GM21381 (cell line): Measurements from ENCODE around the gene TPBG.

ENCODE experiments used
- ATAC-seq: cut with Tn5 transposase; IDR thresholded peaks from one replicate; pipeline ENCODE4 v1.9.1; 2021; ENCODE audit warnings: mild to moderate bottlenecking, moderate library complexity; ENCODE audit not compliant: unreplicated experiment

The TPBG gene

GRCh38 chr6:82363428-82364086 is at the start of gene TPBG:
TPBG (plus strand) TSS chr6:82363817; CDS start chr6:82364962, 1,145 bp downstream.
- ATAC-seq, result peak; percentile 59

DNA sequence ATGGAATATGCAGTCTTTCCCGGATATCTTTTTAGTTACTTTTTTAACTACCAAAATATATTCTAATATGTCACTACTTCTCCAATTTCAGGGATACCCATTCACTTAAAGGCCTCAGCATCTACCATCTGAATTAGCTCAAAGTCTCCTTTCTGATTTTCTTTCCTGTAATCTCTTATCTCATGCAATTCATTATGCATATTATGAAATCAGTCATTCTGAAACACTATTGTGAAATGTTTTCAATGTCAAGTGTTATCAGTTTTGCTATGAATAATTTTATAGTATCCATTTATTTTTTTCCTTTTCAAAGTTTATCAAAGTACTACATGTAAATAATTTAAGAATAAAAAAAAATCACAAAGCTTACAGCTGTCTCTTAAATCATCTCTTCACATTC is 41.2 kb upstream of the TPBG start:
- ATAC-seq, result no peak

DNA sequence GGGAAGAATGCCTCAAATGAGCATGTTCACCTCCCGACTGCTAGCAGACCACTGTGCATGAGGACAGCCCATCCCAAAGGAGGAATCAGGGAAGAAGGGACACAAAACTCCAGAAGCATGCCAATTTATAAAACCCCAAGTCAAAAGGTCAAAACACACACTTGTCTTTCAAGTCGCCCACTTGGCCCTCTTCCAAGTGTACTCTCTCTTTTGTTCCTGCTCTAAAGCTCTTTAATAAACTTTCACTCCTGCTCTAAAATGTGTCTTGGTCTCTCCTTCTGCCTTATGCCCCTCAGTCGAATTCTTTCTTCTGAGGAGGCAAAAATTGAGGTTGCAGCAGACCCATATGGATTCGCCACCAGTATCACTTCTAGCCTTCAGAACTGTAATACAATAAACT is 33.9 kb upstream of the TPBG start:
- no peak for ATAC-seq

- ATAC-seq, result no peak
Observed at GRCh38 chr6:82330171-82330804, 33.3 kb upstream of the TPBG start.

DNA sequence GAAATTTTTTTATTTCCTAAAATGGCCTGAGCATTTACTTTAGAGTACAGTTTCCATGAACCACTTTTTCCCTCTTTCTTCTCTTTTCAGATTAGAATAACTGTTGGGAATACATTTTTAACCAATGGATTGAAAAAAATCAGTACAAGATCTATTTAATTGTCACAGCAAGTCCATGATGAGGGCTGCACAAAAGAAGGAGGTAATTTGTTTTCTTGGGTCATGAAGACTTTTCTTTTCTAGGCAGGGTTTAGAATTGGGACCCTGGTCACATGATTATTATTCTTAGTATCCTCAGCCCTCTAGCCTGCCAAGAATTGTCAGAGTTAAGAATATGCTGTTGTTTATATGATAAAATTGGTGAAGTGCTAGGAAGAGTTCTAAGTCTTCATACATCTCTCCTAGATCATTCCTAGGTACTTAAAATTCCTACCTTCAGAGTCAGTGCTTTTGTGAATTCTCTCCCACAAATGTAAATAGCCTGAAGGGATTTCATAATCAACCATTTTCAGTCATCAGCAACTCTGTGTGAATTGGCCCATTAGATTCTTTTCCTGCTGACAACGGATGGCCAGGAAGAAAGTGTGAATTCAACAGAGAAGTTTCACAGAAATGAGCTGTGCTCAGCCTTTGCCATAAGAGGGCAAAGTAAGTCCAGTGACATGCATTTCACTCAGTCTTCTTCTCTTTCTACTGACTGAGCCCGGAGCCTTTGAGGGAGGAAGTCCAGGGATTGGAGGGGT is 32.4 kb upstream of the TPBG start:
- no peak for ATAC-seq

GRCh38 chr6:82333781-82334180 is 29.8 kb upstream of the TPBG start:
- ATAC-seq, result no peak

- ATAC-seq, result no peak
Observed at GRCh38 chr6:82337688-82338257, 25.8 kb upstream of the TPBG start.

- no peak for ATAC-seq
Observed at GRCh38 chr6:82348130-82348529, 15.5 kb upstream of the TPBG start.

DNA sequence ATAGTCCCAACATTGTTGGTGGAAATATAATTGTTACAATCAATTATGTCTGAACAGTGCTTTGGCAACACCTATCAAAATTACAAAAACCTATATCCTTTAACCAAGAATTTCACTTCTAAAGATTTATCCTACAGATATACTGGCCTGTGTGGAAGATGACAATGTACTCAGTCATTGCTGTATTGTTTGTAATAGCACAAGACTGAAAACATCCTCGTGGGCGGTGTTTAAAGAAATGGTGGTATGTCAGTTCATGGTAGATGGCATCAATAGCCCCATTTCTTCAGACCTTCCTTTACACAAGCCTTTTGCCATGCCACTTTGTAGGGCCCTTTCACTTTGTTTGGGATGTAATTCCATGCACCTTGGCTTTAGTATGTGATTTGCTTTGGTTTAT is 9.8 kb upstream of the TPBG start:
- ATAC-seq, result no peak

- ATAC-seq, result no peak
Observed at GRCh38 chr6:82360552-82360951, 3.1 kb upstream of the TPBG start.

GRCh38 chr6:82361631-82362030 is 2.0 kb upstream of the TPBG start:
- ATAC-seq, result no peak

- no peak for ATAC-seq
Observed at GRCh38 chr6:82362144-82362543, 1.5 kb upstream of the TPBG start.

DNA sequence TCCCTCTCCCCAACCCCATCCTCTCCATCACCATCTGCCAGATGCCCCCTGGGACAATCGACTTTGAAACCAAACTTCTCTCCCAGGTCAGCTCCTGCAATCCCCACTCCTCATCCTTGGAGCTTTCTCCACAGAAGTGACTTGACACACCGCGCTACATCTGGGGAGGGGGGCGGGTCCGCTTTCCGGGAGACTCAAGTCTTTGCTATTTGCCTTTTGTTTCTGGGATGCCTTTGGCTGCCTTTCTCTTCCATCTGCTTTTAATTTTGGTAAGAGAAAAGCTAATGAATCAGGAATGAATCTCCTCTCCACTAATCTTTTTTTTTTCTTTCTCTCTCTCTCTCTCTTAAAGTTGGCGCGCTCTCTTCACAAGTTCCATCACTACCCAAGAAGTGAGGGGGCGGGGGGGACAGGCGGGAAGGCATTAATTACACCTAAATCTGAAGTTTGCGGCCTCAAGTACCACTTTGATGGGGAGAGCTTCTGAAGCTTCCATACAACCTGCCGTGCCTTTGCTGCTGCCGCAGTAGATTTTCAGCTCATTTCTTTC is 664 bp upstream of the TPBG start:
- no peak for ATAC-seq

DNA sequence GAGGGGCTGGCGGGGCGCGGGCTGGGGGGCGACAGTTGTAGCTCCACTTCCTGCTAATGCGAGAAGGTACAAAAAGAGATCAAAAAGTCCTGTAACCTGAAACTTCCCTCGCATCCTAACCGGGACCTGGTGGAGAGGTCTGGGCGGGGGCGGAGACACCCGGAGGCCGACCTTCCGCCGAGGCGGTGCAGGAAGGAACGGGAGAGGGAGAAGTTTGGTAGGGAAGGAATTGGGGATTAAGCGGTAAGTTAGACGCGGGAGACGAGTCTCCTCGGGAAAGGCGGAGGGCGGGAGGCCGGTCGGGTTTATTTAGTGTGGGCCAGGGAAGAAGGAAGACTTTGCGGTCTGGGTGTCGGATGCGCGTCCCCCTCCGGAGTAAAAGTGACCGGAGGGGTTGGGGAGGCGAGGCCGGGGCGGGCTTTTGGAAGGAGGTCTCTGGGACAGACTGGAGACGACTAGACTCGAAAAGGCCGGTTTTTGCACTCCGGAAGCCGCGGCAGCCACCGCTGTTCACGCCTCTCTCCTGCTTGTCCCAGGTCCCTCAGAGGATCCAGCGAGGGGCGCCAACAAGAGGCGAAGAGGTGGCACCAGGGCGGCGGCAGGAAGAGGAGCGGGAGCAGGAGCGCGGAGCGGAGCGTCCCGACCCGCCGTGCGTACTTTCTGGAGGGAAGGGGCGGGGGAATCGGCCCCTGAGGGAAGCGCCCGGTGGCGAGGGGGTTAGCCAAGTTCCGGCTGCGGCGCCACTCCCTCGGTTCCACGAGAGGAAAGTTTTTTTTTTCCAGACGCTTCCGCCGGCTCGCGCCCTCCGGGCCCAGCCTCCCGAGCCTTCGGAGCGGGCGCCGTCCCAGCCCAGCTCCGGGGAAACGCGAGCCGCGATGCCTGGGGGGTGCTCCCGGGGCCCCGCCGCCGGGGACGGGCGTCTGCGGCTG is 734 bp downstream of the TPBG start:
- peak; percentile 31 for ATAC-seq

- ATAC-seq, result no peak
Observed at GRCh38 chr6:82365016-82365795, 1.6 kb downstream of the TPBG start.

DNA sequence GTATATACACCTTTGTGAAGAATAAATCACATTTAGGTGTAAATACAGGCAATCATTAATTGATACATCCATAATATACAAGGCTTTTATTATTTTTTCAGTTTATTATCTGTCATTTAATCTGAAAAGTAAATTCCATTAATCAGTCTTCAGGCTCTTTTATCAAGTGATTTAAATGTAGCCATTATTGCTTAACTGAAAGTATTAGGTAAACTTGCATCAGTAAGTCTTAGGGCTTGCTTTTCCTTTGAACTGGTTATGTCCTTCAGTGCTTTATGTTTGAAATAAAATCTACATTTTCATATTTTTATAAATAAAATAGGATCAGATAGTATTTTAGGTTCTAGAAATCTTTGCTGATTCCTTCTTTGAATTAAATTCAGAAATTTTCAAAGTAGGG is 4.1 kb downstream of the TPBG start:
- ATAC-seq, result no peak

- ATAC-seq, result no peak
Observed at GRCh38 chr6:82370788-82371187, 7.2 kb downstream of the TPBG start.

DNA sequence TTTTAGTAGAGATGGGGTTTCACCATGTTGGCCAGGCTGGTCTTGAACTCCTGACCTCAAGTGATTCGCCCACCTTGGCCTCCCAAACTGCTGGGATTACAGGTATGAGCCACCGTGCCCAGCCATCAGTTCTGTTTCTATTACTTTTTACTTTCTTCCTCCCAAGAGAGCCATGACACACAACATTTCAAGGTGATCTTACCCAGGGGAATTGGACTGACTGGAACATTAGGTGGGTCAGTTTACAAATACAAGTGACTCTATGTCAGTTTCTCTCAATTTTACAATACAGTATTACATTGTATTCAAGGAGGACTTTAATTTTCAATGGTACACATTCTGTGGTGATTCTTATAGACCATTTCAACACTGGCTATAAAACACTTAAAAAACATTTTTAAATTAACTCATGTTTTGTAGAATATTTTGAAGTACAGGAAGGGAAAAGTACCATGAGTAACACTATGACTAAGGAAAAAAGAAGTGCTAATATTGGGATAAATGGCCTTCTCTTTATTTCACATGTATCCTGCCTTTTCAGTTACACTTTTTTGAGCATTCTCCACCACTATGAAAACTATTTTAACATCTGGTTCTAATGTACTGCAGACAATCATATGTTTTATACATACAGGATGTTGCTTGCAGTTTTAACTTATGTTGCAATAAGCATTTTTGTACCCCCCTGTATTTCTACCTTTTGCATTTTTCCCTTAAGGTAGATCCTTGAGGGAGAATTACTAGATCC is 8.4 kb downstream of the TPBG start:
- no peak for ATAC-seq

GRCh38 chr6:82372656-82373055 is 9.0 kb downstream of the TPBG start:
- no peak for ATAC-seq
